HCT116 (cell line): ENCODE results near the gene FAM53A. TPM values are rescaled to one million over a fixed set of nuclear protein-coding genes. Genes with fewer than 3 reads are reported as not detected.
"Not testable (repeated sequence)": the region's sequence is repeated elsewhere in the genome, so short reads cannot be mapped to it uniquely, and the experiment has no call there.

Experiments used
- ATAC-seq: fragments of 200-7000 bp; cut with Tn5 transposase; 2 replicates; pipeline ENCODE4 v1.9.1; 2020; ENCODE audit warnings: mild to moderate bottlenecking, moderate library complexity
- BruUV-seq: library from RNA; stranded (reverse); fragments of 400-500 nt; replicated peaks from 2 replicates; lab custom pipeline; 2021; lab: Mats Ljungman, UMichigan
- CTCF ChIA-PET: fragments of 300-600 bp; sonication (Branson Sonifier 250); formaldehyde crosslinking; loops from one replicate; lab custom pipeline; 2021; ENCODE audit warnings: antibody characterized with exemption; lab: Charles Lee
- POLR2A ChIA-PET: fragments of 300-600, 350-600 bp; sonication (Branson Sonifier 250); formaldehyde crosslinking; loops from one replicate; lab custom pipeline; 2021; ENCODE audit warnings: antibody characterized with exemption; lab: Charles Lee
- RAD21 ChIA-PET, 2 experiments: fragments of 300-600 bp; sonication (Branson Sonifier 250); formaldehyde crosslinking; loops; one replicate each; lab custom pipeline; 2023; ENCODE audit warnings: low total read pairs in 2 of 2; ENCODE audit not compliant: uncharacterized antibody in 2 of 2, unreplicated experiment in 2 of 2, low non-redundant PET in 1 of 2; lab: Charles Lee
- DNase-seq: peaks from one replicate; pipeline ENCODE4 v3.0.0-alpha.2; 2010; ENCODE audit warnings: low read depth, low spot score
- H2AFZ ChIP-seq: fragments of 200-600 bp; shearing (Covaris generic), sonication (generic); 2 replicates; pipeline ENCODE4 v1.6.1; 2017; ENCODE audit warnings: low read depth, mixed run types, mixed read lengths, antibody characterized with exemption, low read length; ENCODE audit not compliant: poor library complexity, severe bottlenecking
- H3K27ac ChIP-seq: 2 replicates; pipeline ENCODE4 v1.5.1; 2012; ENCODE audit warnings: low read depth, low read length
- H3K27me3 ChIP-seq: fragments of 200-600 bp; sonication (generic); 2 replicates; pipeline ENCODE4 v1.6.1; 2016; ENCODE audit warnings: mixed run types, low read length, mixed read lengths; ENCODE audit not compliant: insufficient read depth
- H3K36me3 ChIP-seq, 2 experiments: fragments of 200-500 bp in 1 of 2; fragments of 200-600 bp in 1 of 2; sonication (Bioruptor generic) in 1 of 2; sonication (generic) in 1 of 2; 2 replicates each; pipeline versions ENCODE4 v1.5.1 to v1.6.1; 2014 to 2016; ENCODE audit warnings: low read length in 2 of 2, inconsistent platforms in 1 of 2, mixed read lengths in 1 of 2, mixed run types in 1 of 2; ENCODE audit not compliant: insufficient read depth in 2 of 2, control insufficient read depth in 1 of 2
- H3K4me1 ChIP-seq, 2 experiments: fragments of 200-600 bp in 1 of 2; sonication (generic) in 1 of 2; 2 replicates each; pipeline versions ENCODE4 v1.5.1 to v1.6.1; 2012 to 2017; ENCODE audit warnings: low read length in 2 of 2, inconsistent platforms in 1 of 2, mild to moderate bottlenecking in 1 of 2, mixed read lengths in 1 of 2, mixed run types in 1 of 2, moderate library complexity in 1 of 2; ENCODE audit not compliant: insufficient read depth in 2 of 2, control insufficient read depth in 1 of 2
- H3K4me2 ChIP-seq: fragments of 200-600 bp; sonication (generic); 2 replicates; pipeline ENCODE4 v1.6.1; 2017; ENCODE audit warnings: mixed run types, low read length, mixed read lengths
- H3K4me3 ChIP-seq, 2 experiments: fragments of 200-600 bp in 1 of 2; sonication (generic) in 1 of 2; replicated peaks in 1 of 2; 2 replicates each; pipeline ENCODE4 v1.5.1; 2011 to 2016; ENCODE audit warnings: low read length in 2 of 2, control low read depth in 1 of 2, low read depth in 1 of 2, mild to moderate bottlenecking in 1 of 2, mixed read lengths in 1 of 2, mixed run types in 1 of 2
- H3K79me2 ChIP-seq: fragments of 200-600 bp; sonication (generic); 2 replicates; pipeline ENCODE4 v1.6.1; 2017; ENCODE audit warnings: mild to moderate bottlenecking, mixed run types, low read length, moderate library complexity, mixed read lengths; ENCODE audit not compliant: insufficient read depth
- H3K9ac ChIP-seq: fragments of 200-600 bp; sonication (generic); 2 replicates; pipeline ENCODE4 v1.6.1; 2016; ENCODE audit warnings: low read length, mixed read lengths
- H3K9me2 ChIP-seq: fragments of 200-600 bp; sonication (generic), shearing (Covaris generic); 2 replicates; pipeline ENCODE4 v1.6.1; 2017; ENCODE audit warnings: mixed run types, mild to moderate bottlenecking, moderate library complexity; ENCODE audit not compliant: insufficient read depth
- H3K9me3 ChIP-seq, 2 experiments: fragments of 200-500 bp in 1 of 2; fragments of 200-600 bp in 1 of 2; sonication (Bioruptor generic) in 1 of 2; sonication (generic) in 1 of 2; 2 replicates each; pipeline ENCODE4 v1.6.1; 2014 to 2017; ENCODE audit warnings: low read length in 2 of 2, mixed read lengths in 2 of 2, inconsistent platforms in 1 of 2, low read depth in 1 of 2, mild to moderate bottlenecking in 1 of 2, mixed run types in 1 of 2, moderate library complexity in 1 of 2; ENCODE audit not compliant: control insufficient read depth in 1 of 2, insufficient read depth in 1 of 2
- H4K20me1 ChIP-seq: fragments of 200-600 bp; sonication (generic), shearing (Covaris generic); 2 replicates; pipeline ENCODE4 v1.6.1; 2017; ENCODE audit warnings: mixed run types, mild to moderate bottlenecking, moderate library complexity; ENCODE audit not compliant: insufficient read depth
- CEBPB ChIP-seq: IDR thresholded peaks from 2 replicates; pipeline ENCODE4 v1.6.1; 2012; ENCODE audit warnings: low read depth
- EZH2 ChIP-seq: fragments of 200-600 bp; sonication (generic); IDR thresholded peaks from 2 replicates; pipeline ENCODE4 v1.6.1; 2017; ENCODE audit warnings: antibody characterized with exemption, mixed run types
- JUND ChIP-seq: IDR thresholded peaks from 2 replicates; pipeline ENCODE4 v1.6.1; 2012
- REST ChIP-seq: IDR thresholded peaks from 2 replicates; pipeline ENCODE4 v1.6.1; 2012; ENCODE audit warnings: low read depth
- YY1 ChIP-seq: IDR thresholded peaks from 2 replicates; pipeline ENCODE4 v1.6.1; 2011; ENCODE audit warnings: low read length, low read depth, moderate library complexity, mild to moderate bottlenecking; ENCODE audit not compliant: insufficient replicate concordance; ENCODE audit errors: extremely low read depth
- ZBTB33 ChIP-seq: IDR thresholded peaks from 2 replicates; pipeline ENCODE4 v1.6.1; 2011; ENCODE audit warnings: mild to moderate bottlenecking, low read length, moderate library complexity; ENCODE audit not compliant: insufficient replicate concordance; ENCODE audit errors: extremely low read depth
- ZFX ChIP-seq: fragments of 450-650 bp; IDR thresholded peaks from 2 replicates; pipeline ENCODE4 v1.6.1; 2017
- ZNF274 ChIP-seq: fragments of 200-500 bp; sonication (Bioruptor generic); IDR thresholded peaks from 2 replicates; pipeline ENCODE4 v1.6.1; 2014; ENCODE audit warnings: mild to moderate bottlenecking, low read depth, low read length, inconsistent platforms
- intact Hi-C: fragments of 100-400 bp; cut with micrococcal nuclease; formaldehyde crosslinking; loops from 2 replicates; pipeline ENCODE4 v1.10.0; 2022
- total RNA-seq: library from RNA; stranded (reverse); gene quantifications from one replicate; pipeline ENCODE4 v1.2.1, GENCODE V29; 2021; ENCODE audit not compliant: unreplicated experiment

The FAM53A gene
- total RNA-seq, 1 experiment from 2014 or later, result 1.1 TPM

GRCh38 chr4:1641671-1642070 is 42.4 kb downstream of the FAM53A start:
- RAD21 ChIA-PET, result no interaction called here
- no peak for ATAC-seq
- CTCF ChIA-PET, result no interaction called here

GRCh38 chr4:1640716-1641503 is 43.2 kb downstream of the FAM53A start:
- H3K4me2 ChIP-seq, H3K4me1 ChIP-seq, CTCF ChIA-PET, intact Hi-C loops, H3K4me3 ChIP-seq, H2AFZ ChIP-seq, RAD21 ChIA-PET, POLR2A ChIA-PET, H4K20me1 ChIP-seq, DNase-seq, H3K27me3 ChIP-seq, H3K36me3 ChIP-seq, H3K9ac ChIP-seq, H3K9me2 ChIP-seq, H3K79me2 ChIP-seq, BruUV-seq, H3K27ac ChIP-seq, ATAC-seq, H3K9me3 ChIP-seq: not testable (repeated sequence)

More at GRCh38 chr4:1641671-1642070, 42.4 kb downstream of the FAM53A start:
- no peak for DNase-seq
- H3K9ac ChIP-seq, result no peak overlapping the region
- no peaks in the 10 kb centered on the region for H4K20me1 ChIP-seq
- no TSS peak for BruUV-seq
- H3K27ac ChIP-seq, result no peak overlapping the region
- TF ChIP-seq ZBTB33, result no peak
- TF ChIP-seq JUND, result no peak
- TF ChIP-seq YY1, result no peak
- TF ChIP-seq ZNF274, result no peak
- TF ChIP-seq ZFX, result no peak
- no peak for TF ChIP-seq REST
- TF ChIP-seq EZH2, result no peak
- TF ChIP-seq CEBPB, result no peak
- H3K9me3 ChIP-seq, result no peaks in the 10 kb centered on the region
- H3K4me1 ChIP-seq, result no peaks in the 10 kb centered on the region
- no peaks in the 10 kb centered on the region for H3K9me2 ChIP-seq
- no peaks in the 10 kb centered on the region for H3K79me2 ChIP-seq
- intact Hi-C loops, result no loop called here
- no peak overlapping the region for H3K4me3 ChIP-seq
- no peak overlapping the region for H2AFZ ChIP-seq
- no peaks in the 10 kb centered on the region for H3K36me3 ChIP-seq
- no peaks in the 10 kb centered on the region for H3K27me3 ChIP-seq
- POLR2A ChIA-PET, result no interaction called here
- H3K4me2 ChIP-seq, result no peak overlapping the region
